ENCODE measurements around the gene SMIM13. TPM values are rescaled to one million over a fixed set of nuclear protein-coding genes. Genes with fewer than 3 reads are reported as not detected.

Gene SMIM13
- 1 to 10 TPM; 7.2 to 9.5 TPM for total RNA-seq

- H3K4me3 Mint-ChIP-seq, result peak within 1 kb of the TSS; percentile 97
- H3K36me3 Mint-ChIP-seq, result peaks cover 5% of the 10 kb centered on the region
- intact Hi-C loops (cut with micrococcal nuclease), result loop anchor here (1.0 to 5.0 kb wide), 13 partner anchors 22 to 567 kb away; partner anchors contain the start of genes C6orf52, MAK, NEDD9 and PAK1IP1
- H3K27me3 Mint-ChIP-seq, result no peaks in the 10 kb centered on the region
- ChIA-PET POLR2A (interaction anchor here (0.7 to 1.1 kb wide), 3 partner anchors 184 to 371 kb away, joined by 3 read pairs; partner anchors contain the start of gene TMEM14C), CTCF (interaction anchor here (0.6 to 1.4 kb wide), 7 partner anchors 25 to 403 kb away, joined by 3 to 4 read pairs (median 4); partner anchors contain the start of gene TMEM14B)
- peak within 1 kb of the TSS; percentile 98 for H3K27ac Mint-ChIP-seq
- H3K4me1 Mint-ChIP-seq (ENCODE audit: low read depth), result peaks cover 27% of the 10 kb centered on the region
- no peaks in the 10 kb centered on the region for H3K9me3 Mint-ChIP-seq
- DNase-seq, result peak; percentile 97
These were observed at the start of gene SMIM13 for GRCh38 chr6:11093626-11094410. Gene SMIM13, plus strand, starts transcription at chr6:11093834. Its CDS starts 480 bp downstream, at chr6:11094314.

GRCh38 chr6:11043961-11044711 lies 49.5 kb upstream of the SMIM13 start, which contains the start of gene ELOVL2:
Gene ELOVL2, minus strand, starts transcription at chr6:11044305. Its CDS starts 75 bp downstream, at chr6:11044230.
- intact Hi-C loops (cut with micrococcal nuclease), result no loop called here

GRCh38 chr6:11044712-11045167 lies 48.9 kb upstream of the SMIM13 start:
- DNase-seq, result no peak
- peaks cover 14% of the 10 kb centered on the region for H3K4me1 Mint-ChIP-seq (ENCODE audit: low read depth)
- CTCF ChIA-PET, result no interaction called here
- intact Hi-C loops (cut with micrococcal nuclease), result no loop called here
- H3K9me3 Mint-ChIP-seq, result no peaks in the 10 kb centered on the region
- POLR2A ChIA-PET, result no interaction called here
- no peaks in the 10 kb centered on the region for H3K36me3 Mint-ChIP-seq
- H3K4me3 Mint-ChIP-seq, result peak overlapping the region; percentile 63
- peaks cover 52% of the 10 kb centered on the region for H3K27me3 Mint-ChIP-seq
- no peak overlapping the region for H3K27ac Mint-ChIP-seq

More at GRCh38 chr6:11043961-11044711, 49.5 kb upstream of the SMIM13 start, which contains the start of gene ELOVL2:
- DNase-seq, result peak; percentile 27
- CTCF ChIA-PET, result interaction anchor here (0.6 kb wide), 1 partner anchor 565 kb away, joined by 4 read pairs; no protein-coding TSS in a partner anchor
- Mint-ChIP-seq H3K36me3 (no peaks in the 10 kb centered on the region), H3K4me3 (peak within 1 kb of the TSS; percentile 63), H3K27me3 (peaks cover 46% of the 10 kb centered on the region), H3K9me3 (no peaks in the 10 kb centered on the region), H3K27ac (no peak within 1 kb of the TSS), H3K4me1 (ENCODE audit: low read depth) (peaks cover 14% of the 10 kb centered on the region)
- POLR2A ChIA-PET, result no interaction called here

- H3K27ac Mint-ChIP-seq, result no peak overlapping the region
- H3K4me3 Mint-ChIP-seq, result no peak overlapping the region
- H3K4me1 Mint-ChIP-seq (ENCODE audit: low read depth), result no peaks in the 10 kb centered on the region
- H3K27me3 Mint-ChIP-seq, result peaks cover 38% of the 10 kb centered on the region
- no peaks in the 10 kb centered on the region for H3K9me3 Mint-ChIP-seq
- intact Hi-C loops (cut with micrococcal nuclease), result no loop called here
- no peak for DNase-seq
- ChIA-PET POLR2A (no interaction called here), CTCF (no interaction called here)
- no peaks in the 10 kb centered on the region for H3K36me3 Mint-ChIP-seq
These were observed 42.9 kb upstream of the SMIM13 start for GRCh38 chr6:11050731-11051130.

- no peaks in the 10 kb centered on the region for H3K36me3 Mint-ChIP-seq
- intact Hi-C loops (cut with micrococcal nuclease), result no loop called here
- no peak overlapping the region for H3K27ac Mint-ChIP-seq
- H3K4me3 Mint-ChIP-seq, result no peak overlapping the region
- H3K9me3 Mint-ChIP-seq, result no peaks in the 10 kb centered on the region
- peaks cover 26% of the 10 kb centered on the region for H3K27me3 Mint-ChIP-seq
- ChIA-PET CTCF (interaction anchor here (0.7 to 1.6 kb wide), 3 partner anchors 11 to 16 kb away, joined by 3 to 4 read pairs (median 3); no protein-coding TSS in a partner anchor), POLR2A (no interaction called here)
- H3K4me1 Mint-ChIP-seq (ENCODE audit: low read depth), result no peaks in the 10 kb centered on the region
- DNase-seq, result no peak
These were observed 40.3 kb upstream of the SMIM13 start for GRCh38 chr6:11053307-11053706.

GRCh38 chr6:11054722-11055121 lies 38.9 kb upstream of the SMIM13 start:
- DNase-seq, result no peak
- CTCF ChIA-PET, result interaction anchor here (3.4 kb wide), 1 partner anchor 15 kb away, joined by 16 read pairs; no protein-coding TSS in a partner anchor
- H3K27me3 Mint-ChIP-seq, result peaks cover 15% of the 10 kb centered on the region

GRCh38 chr6:11055127-11055627 lies 38.5 kb upstream of the SMIM13 start:
- H3K4me1 Mint-ChIP-seq (ENCODE audit: low read depth), result no peaks in the 10 kb centered on the region
- H3K27ac Mint-ChIP-seq, result no peak overlapping the region
- intact Hi-C loops (cut with micrococcal nuclease), result no loop called here
- DNase-seq, result no peak
- H3K4me3 Mint-ChIP-seq, result no peak overlapping the region
- CTCF ChIA-PET, result interaction anchor here (3.4 kb wide), 1 partner anchor 14 kb away, joined by 16 read pairs; no protein-coding TSS in a partner anchor
- H3K36me3 Mint-ChIP-seq, result no peaks in the 10 kb centered on the region
- peaks cover 14% of the 10 kb centered on the region for H3K27me3 Mint-ChIP-seq
- POLR2A ChIA-PET, result no interaction called here
- H3K9me3 Mint-ChIP-seq, result no peaks in the 10 kb centered on the region

More at GRCh38 chr6:11054722-11055121, 38.9 kb upstream of the SMIM13 start:
- no peaks in the 10 kb centered on the region for H3K9me3 Mint-ChIP-seq
- no peak overlapping the region for H3K27ac Mint-ChIP-seq
- no peaks in the 10 kb centered on the region for H3K36me3 Mint-ChIP-seq
- no peak overlapping the region for H3K4me3 Mint-ChIP-seq
- intact Hi-C loops (cut with micrococcal nuclease), result no loop called here
- POLR2A ChIA-PET, result no interaction called here
- H3K4me1 Mint-ChIP-seq (ENCODE audit: low read depth), result no peaks in the 10 kb centered on the region

- peaks cover 15% of the 10 kb centered on the region for H3K27me3 Mint-ChIP-seq
- H3K9me3 Mint-ChIP-seq, result no peaks in the 10 kb centered on the region
- intact Hi-C loops (cut with micrococcal nuclease), result no loop called here
- H3K27ac Mint-ChIP-seq, result no peak overlapping the region
- no peak for DNase-seq
- H3K4me1 Mint-ChIP-seq (ENCODE audit: low read depth), result no peaks in the 10 kb centered on the region
- no peaks in the 10 kb centered on the region for H3K36me3 Mint-ChIP-seq
- H3K4me3 Mint-ChIP-seq, result no peak overlapping the region
- CTCF ChIA-PET, result interaction anchor here (0.6 to 3.4 kb wide), 4 partner anchors 10 to 540 kb away, joined by 3 to 16 read pairs (median 3); no protein-coding TSS in a partner anchor
- POLR2A ChIA-PET, result no interaction called here
These were observed 36.8 kb upstream of the SMIM13 start for GRCh38 chr6:11056871-11057270.

- H3K27me3 Mint-ChIP-seq, result peaks cover 7% of the 10 kb centered on the region
- CTCF ChIA-PET, result no interaction called here
These were observed 35.2 kb upstream of the SMIM13 start for GRCh38 chr6:11058406-11058805.

GRCh38 chr6:11062083-11062482 lies 31.6 kb upstream of the SMIM13 start:
- Mint-ChIP-seq H3K4me3 (no peak overlapping the region), H3K36me3 (no peaks in the 10 kb centered on the region), H3K27ac (no peak overlapping the region), H3K27me3 (peaks cover 6% of the 10 kb centered on the region), H3K9me3 (no peaks in the 10 kb centered on the region), H3K4me1 (ENCODE audit: low read depth) (no peaks in the 10 kb centered on the region)
- no peak for DNase-seq
- ChIA-PET POLR2A (interaction anchor here (0.6 kb wide), 1 partner anchor 10 kb away, joined by 3 read pairs; no protein-coding TSS in a partner anchor), CTCF (interaction anchor here (0.7 kb wide), 1 partner anchor 19 kb away, joined by 3 read pairs; no protein-coding TSS in a partner anchor)
- intact Hi-C loops (cut with micrococcal nuclease), result no loop called here

More at GRCh38 chr6:11058406-11058805, 35.2 kb upstream of the SMIM13 start:
- Mint-ChIP-seq H3K36me3 (no peaks in the 10 kb centered on the region), H3K27ac (no peak overlapping the region), H3K9me3 (no peaks in the 10 kb centered on the region), H3K4me1 (ENCODE audit: low read depth) (no peaks in the 10 kb centered on the region), H3K4me3 (no peak overlapping the region)
- DNase-seq, result no peak
- POLR2A ChIA-PET, result no interaction called here
- intact Hi-C loops (cut with micrococcal nuclease), result no loop called here

- no peaks in the 10 kb centered on the region for H3K4me1 Mint-ChIP-seq (ENCODE audit: low read depth)
- ChIA-PET POLR2A (interaction anchor here (0.6 kb wide), 1 partner anchor 11 kb away, joined by 3 read pairs; no protein-coding TSS in a partner anchor), CTCF (interaction anchor here (1.6 kb wide), 1 partner anchor 108 kb away, joined by 5 read pairs; no protein-coding TSS in a partner anchor)
- H3K27me3 Mint-ChIP-seq, result peaks cover 6% of the 10 kb centered on the region
- intact Hi-C loops (cut with micrococcal nuclease), result no loop called here
- H3K9me3 Mint-ChIP-seq, result no peaks in the 10 kb centered on the region
- H3K27ac Mint-ChIP-seq, result no peak overlapping the region
- DNase-seq, result no peak
- no peak overlapping the region for H3K4me3 Mint-ChIP-seq
- H3K36me3 Mint-ChIP-seq, result no peaks in the 10 kb centered on the region
These were observed 30.9 kb upstream of the SMIM13 start for GRCh38 chr6:11062715-11063114.
